Transverse colon (tissue), 4 donors: ENCODE data around the gene ITPKB. TPM values are rescaled to one million over a fixed set of nuclear protein-coding genes. Genes with fewer than 3 reads are reported as not detected.
"Not testable (repeated sequence)": the region's sequence is repeated elsewhere in the genome, so short reads cannot be mapped to it uniquely, and the experiment has no call there.

Experiments used
- DNase-seq: peaks from one replicate; pipeline ENCODE4 v3.0.0-alpha.2; 2019
- H3K27ac ChIP-seq, 4 donors: fragments of 200-600 bp; sonication (generic); 2 replicates each; pipeline ENCODE4 v1.5.1; 2016 to 2018; ENCODE audit warnings: inconsistent platforms in 4 of 4
- H3K27me3 ChIP-seq: fragments of 200-600 bp; sonication (generic); 2 replicates; pipeline ENCODE4 v1.5.1; 2017; ENCODE audit warnings: inconsistent platforms
- H3K36me3 ChIP-seq, 4 donors: fragments of 200-600 bp; sonication (generic); 2 replicates each; pipeline ENCODE4 v1.5.1; 2017 to 2019; ENCODE audit warnings: inconsistent platforms in 4 of 4
- H3K4me1 ChIP-seq, 4 donors: fragments of 200-600 bp; sonication (generic); 2 replicates each; pipeline ENCODE4 v1.5.1; 2017 to 2020; ENCODE audit warnings: inconsistent platforms in 4 of 4
- H3K4me3 ChIP-seq, 4 donors: fragments of 200-600 bp; sonication (generic); 1 replicate in 1 of 4; 2 replicates in 3 of 4; pipeline versions ENCODE4 v1.5.1 to v1.6.1; 2017 to 2019; ENCODE audit warnings: inconsistent platforms in 4 of 4
- H3K9me3 ChIP-seq, 2 donors: fragments of 200-600 bp; sonication (generic); 2 replicates each; pipeline ENCODE4 v1.5.1; 2017 to 2019; ENCODE audit warnings: inconsistent platforms in 2 of 2
- CTCF ChIP-seq, 5 experiments: fragments of 200-600 bp in 3 of 5; fragments of 450-650 bp in 2 of 5; sonication (generic) in 3 of 5; IDR thresholded peaks; 1 replicate in 2 of 5; 2 replicates in 3 of 5; pipeline ENCODE4 v1.5.1; 2016 to 2017; ENCODE audit warnings: antibody characterized with exemption in 5 of 5, inconsistent platforms in 3 of 5, mild to moderate bottlenecking in 2 of 5, moderate library complexity in 1 of 5
- EP300 ChIP-seq: sonication (generic); formaldehyde crosslinking; IDR thresholded peaks from one replicate; pipeline ENCODE4 v1.6.1; 2017; ENCODE audit warnings: antibody characterized with exemption, low read depth
- POLR2A ChIP-seq: fragments of 450-650 bp; IDR thresholded peaks from one replicate; pipeline ENCODE4 v1.6.1; 2016; ENCODE audit warnings: antibody characterized with exemption, mild to moderate bottlenecking, moderate library complexity
- POLR2AphosphoS5 ChIP-seq, 3 donors: sonication (generic); formaldehyde crosslinking; IDR thresholded peaks; one replicate each; pipeline ENCODE4 v1.6.1; 2016; ENCODE audit warnings: antibody characterized with exemption in 3 of 3
- WGBS, 2 donors: methylation state at CpG; one replicate each; pipeline ENCODE4 v1.1.5; 2018; ENCODE audit warnings: low coverage in 1 of 2; 5-methylcytosine and 5-hydroxymethylcytosine counted together
- in situ Hi-C, 4 donors: fragments of 200-750 bp; cut with MboI; loops; one replicate each; pipeline versions ENCODE4 v1.15.0 to v1.15.1; 2017; ENCODE audit warnings: low sequenced_read_pairs in 3 of 4, low pct_ligation_motif_present in 1 of 4, low pct_unique_long_range_greater_than_20kb in 1 of 4
- intact Hi-C: fragments of 100-400 bp; cut with DNase I; formaldehyde crosslinking; loops from one replicate; pipeline ENCODE4 v1.15.1; 2023; ENCODE audit warnings: low total_unique reads
- total RNA-seq, 4 donors: library from RNA; depleted of rRNA; stranded (reverse); fragments of >200 nt; gene quantifications; one replicate each; pipeline ENCODE4 v1.1.0, GENCODE V29; 2016

ITPKB gene
- total RNA-seq, 4 donors from 2014 or later = 14.3 to 57.6 (median 23.7) TPM

- no peak overlapping the region for H3K27ac ChIP-seq
- H3K27me3 ChIP-seq = no peaks in the 10 kb centered on the region
- H3K4me3 ChIP-seq = no peak overlapping the region
- intact Hi-C loops (no loop called here), in situ Hi-C loops (no loop called here)
- no peaks in the 10 kb centered on the region for H3K9me3 ChIP-seq
- no peak for TF ChIP-seq EP300
- no peak for TF ChIP-seq CTCF (IDR thresholded peaks at IDR 0.05)
- TF ChIP-seq POLR2AphosphoS5 (IDR thresholded peaks at IDR 0.05) = no peak
- TF ChIP-seq POLR2A = no peak
- WGBS, 2 donors = 55 to 62% methylated on average over 5 to 7 of the region's 7 CpGs
- H3K36me3 ChIP-seq = no peaks in the 10 kb centered on the region
- DNase-seq = no peak
- no peaks in the 10 kb centered on the region for H3K4me1 ChIP-seq
Observed at GRCh38 chr1:226772446-226773139, 33.5 kb upstream of the ITPKB start.

- H3K4me1 ChIP-seq, DNase-seq, intact Hi-C loops, H3K9me3 ChIP-seq, H3K27me3 ChIP-seq, H3K36me3 ChIP-seq, H3K4me3 ChIP-seq, H3K27ac ChIP-seq, in situ Hi-C loops: not testable (repeated sequence)
- WGBS, 2 donors = 91 to 93% methylated on average over 3 of the region's 3 CpGs
Observed at GRCh38 chr1:226767170-226767569, 28.1 kb upstream of the ITPKB start.

- intact Hi-C loops (no loop called here), in situ Hi-C loops (no loop called here)
- Histone ChIP-seq H3K9me3 (no peaks in the 10 kb centered on the region), H3K4me3 (no peak overlapping the region), H3K4me1 (peaks cover 0 to 3% (median 0%) of the 10 kb centered on the region in 4 donors), H3K27me3 (no peaks in the 10 kb centered on the region), H3K36me3 (no peaks in the 10 kb centered on the region), H3K27ac (no peak overlapping the region)
- DNase-seq = no peak
- WGBS, 2 donors = 73 to 100% methylated on average over 2 to 3 of the region's 3 CpGs
- TF ChIP-seq POLR2A = no peak
- TF ChIP-seq EP300 = no peak
- TF ChIP-seq POLR2AphosphoS5 (IDR thresholded peaks at IDR 0.05) = no peak
- TF ChIP-seq CTCF (IDR thresholded peaks at IDR 0.05) = no peak
Observed at GRCh38 chr1:226766565-226766964, 27.5 kb upstream of the ITPKB start.

GRCh38 chr1:226764533-226764932 lies 25.5 kb upstream of the ITPKB start:
- H3K4me3 ChIP-seq = no peak overlapping the region
- TF ChIP-seq EP300 (no peak), POLR2AphosphoS5 (IDR thresholded peaks at IDR 0.05) (no peak), CTCF (IDR thresholded peaks at IDR 0.05) (no peak), POLR2A (no peak)
- no peak overlapping the region for H3K27ac ChIP-seq
- peaks cover 0 to 3% (median 0%) of the 10 kb centered on the region in 4 donors for H3K4me1 ChIP-seq
- intact Hi-C loops (no loop called here), in situ Hi-C loops (no loop called here)
- no peaks in the 10 kb centered on the region for H3K9me3 ChIP-seq
- DNase-seq = no peak
- H3K36me3 ChIP-seq = no peaks in the 10 kb centered on the region
- WGBS, 2 donors = 71 to 78% methylated on average over 2 of the region's 2 CpGs
- H3K27me3 ChIP-seq = no peaks in the 10 kb centered on the region

- no peak for DNase-seq
- H3K27ac ChIP-seq = no peak overlapping the region
- no peak overlapping the region for H3K4me3 ChIP-seq
- H3K36me3 ChIP-seq = no peaks in the 10 kb centered on the region
- peaks cover 0 to 3% (median 0%) of the 10 kb centered on the region in 4 donors for H3K4me1 ChIP-seq
- 67 to 100% methylated on average over 1 to 4 of the region's 4 CpGs for WGBS, 2 donors
- H3K9me3 ChIP-seq = no peaks in the 10 kb centered on the region
- in situ Hi-C loops (no loop called here), intact Hi-C loops (no loop called here)
- no peaks in the 10 kb centered on the region for H3K27me3 ChIP-seq
- TF ChIP-seq POLR2AphosphoS5 (IDR thresholded peaks at IDR 0.05) = peak in 1 of 3 donors; percentile 11
- no peak for TF ChIP-seq CTCF (IDR thresholded peaks at IDR 0.05)
- no peak for TF ChIP-seq EP300
- TF ChIP-seq POLR2A = no peak
Observed at GRCh38 chr1:226763905-226764264, 24.8 kb upstream of the ITPKB start.
